Neural cell (in vitro differentiated cells): ENCODE results near the gene SGO2.

Experiments
- CTCF ChIP-seq: fragments of 450-650 bp; IDR thresholded peaks from 2 replicates; pipeline ENCODE4 v1.5.1; 2014; ENCODE audit warnings: antibody characterized with exemption, mild to moderate bottlenecking, moderate library complexity; ENCODE audit not compliant: poor library complexity, severe bottlenecking
- EP300 ChIP-seq: fragments of 450-650 bp; conservative IDR thresholded peaks from 2 replicates; pipeline ENCODE4 v1.6.1; 2014; ENCODE audit warnings: antibody characterized with exemption, mild to moderate bottlenecking, moderate library complexity; ENCODE audit not compliant: poor library complexity, severe bottlenecking
- EZH2 ChIP-seq: fragments of 200-600, 300-800 bp; shearing (Covaris generic), sonication (generic); IDR thresholded peaks from 2 replicates; pipeline ENCODE4 v1.6.1; 2014; ENCODE audit warnings: antibody characterized with exemption, low read length, borderline replicate concordance, mild to moderate bottlenecking; ENCODE audit not compliant: insufficient read depth, poor library complexity, severe bottlenecking
- SMC3 ChIP-seq: fragments of 450-650 bp; conservative IDR thresholded peaks from 2 replicates; pipeline ENCODE4 v1.6.1; 2014; ENCODE audit warnings: antibody characterized with exemption, mild to moderate bottlenecking, moderate library complexity; ENCODE audit not compliant: poor library complexity
- TAF1 ChIP-seq: IDR thresholded peaks from 2 replicates; pipeline ENCODE4 v1.6.1; 2012; ENCODE audit warnings: low read depth

GRCh38 chr2:200506679-200507078, 19.3 kb upstream of the SGO2 start:
- TF ChIP-seq SMC3 (no peak), TAF1 (no peak), CTCF (no peak), EZH2 (no peak), EP300 (no peak)
